ENCODE data around the gene BFAR. TPM values are rescaled to one million over a fixed set of nuclear protein-coding genes. Genes with fewer than 3 reads are reported as not detected.
"Not testable (repeated sequence)": the region's sequence is repeated elsewhere in the genome, so short reads cannot be mapped to it uniquely, and the experiment has no call there.

Gene BFAR
- total and polyA plus RNA-seq, 5 experiments from 2014 or later, result 43.2 to 82.5 (median 48.6) TPM

DNA sequence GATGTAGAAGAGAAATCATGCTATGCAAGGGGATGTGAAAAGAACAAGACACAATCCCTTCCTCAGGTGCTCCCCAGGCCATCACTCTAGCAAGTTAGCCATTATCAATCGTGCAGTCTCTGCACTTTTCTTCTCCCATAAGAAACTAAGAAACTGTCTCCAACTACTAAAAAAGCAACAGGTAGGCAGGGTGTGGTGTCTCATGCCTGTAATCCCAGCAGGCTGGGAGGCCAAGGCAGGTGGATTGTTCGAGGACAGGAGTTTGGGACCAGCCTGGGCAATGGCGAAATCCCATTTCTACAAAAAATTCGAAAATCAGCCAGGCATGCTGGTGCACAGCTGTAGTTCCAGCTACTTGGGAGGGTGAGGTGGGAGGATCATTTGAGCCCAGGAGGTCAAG is 16.5 kb upstream of the BFAR start:
- Mint-ChIP-seq H3K27me3 (no peaks in the 10 kb centered on the region), H3K4me3 (no peak overlapping the region), H3K27ac (peak overlapping the region in 2 of 10 donors; percentile 37 to 40), H3K36me3 (peaks cover 0 to 87% (median 12%) of the 10 kb centered on the region in 3 donors), H3K9me3 (no peaks in the 10 kb centered on the region), H3K4me1 (peaks cover 0 to 9% (median 4%) of the 10 kb centered on the region in 4 donors)
- no peak for DNase-seq
- POLR2A ChIA-PET, result interaction anchor here (1.2 kb wide), 1 partner anchor 12 kb away, joined by 3 read pairs; no protein-coding TSS in a partner anchor
- no peak for ATAC-seq

GRCh38 chr16:14618566-14618965 is 14.2 kb upstream of the BFAR start:
- peak overlapping the region in 1 of 10 donors; percentile 37 for H3K27ac Mint-ChIP-seq
- no peak overlapping the region for H3K4me3 Mint-ChIP-seq
- peaks cover 0 to 91% (median 13%) of the 10 kb centered on the region in 3 donors for H3K36me3 Mint-ChIP-seq
- POLR2A ChIA-PET, result interaction anchor here (1.0 kb wide), 1 partner anchor 11 kb away, joined by 3 read pairs; the partner anchor contains the start of gene PARN
- ATAC-seq (no peak), DNase-seq (no peak)
- no peaks in the 10 kb centered on the region for H3K27me3 Mint-ChIP-seq
- H3K4me1 Mint-ChIP-seq, result peaks cover 0 to 11% (median 4%) of the 10 kb centered on the region in 4 donors
- H3K9me3 Mint-ChIP-seq, result no peaks in the 10 kb centered on the region

GRCh38 chr16:14627078-14627477 is 5.7 kb upstream of the BFAR start:
- Mint-ChIP-seq H3K9me3 (peaks cover 0 to 9% (median 0%) of the 10 kb centered on the region in 9 donors), H3K36me3 (peaks cover 0 to 60% (median 17%) of the 10 kb centered on the region in 3 donors), H3K4me3 (peak overlapping the region in 1 of 10 donors; percentile 10), H3K27me3 (no peaks in the 10 kb centered on the region), H3K27ac (peak overlapping the region in 3 of 10 donors; percentile 43 to 69 (median 48)), H3K4me1 (peaks cover 15 to 47% (median 34%) of the 10 kb centered on the region in 4 donors)
- POLR2A ChIA-PET, result no interaction called here
- ATAC-seq, result no peak
- DNase-seq, result no peak

- Mint-ChIP-seq H3K4me3 (peak overlapping the region; percentile 84 to 98 (median 94)), H3K27me3 (no peaks in the 10 kb centered on the region), H3K9me3 (peaks cover 0 to 9% (median 0%) of the 10 kb centered on the region in 9 donors), H3K4me1 (peaks cover 17 to 55% (median 45%) of the 10 kb centered on the region in 4 donors), H3K27ac (peak overlapping the region; percentile 92 to 99 (median 97)), H3K36me3 (peaks cover 0 to 42% (median 13%) of the 10 kb centered on the region in 3 donors)
- ATAC-seq, result no peak
- POLR2A ChIA-PET, result interaction anchor here (0.8 to 1.4 kb wide), 2 partner anchors 47 to 343 kb away, joined by 3 to 14 read pairs; no protein-coding TSS in a partner anchor
- DNase-seq, result peak in 2 of 10 donors; percentile 6 to 39
These were observed 3.7 kb upstream of the BFAR start for GRCh38 chr16:14628806-14629611.

- DNase-seq (peak in 1 of 10 donors; percentile 22), ATAC-seq (no peak)
- Mint-ChIP-seq H3K36me3 (peaks cover 0 to 36% (median 11%) of the 10 kb centered on the region in 3 donors), H3K27ac (peak overlapping the region; percentile 92 to 99 (median 97)), H3K4me3 (peak overlapping the region; percentile 84 to 98 (median 94)), H3K4me1 (peaks cover 22 to 58% (median 50%) of the 10 kb centered on the region in 4 donors), H3K27me3 (no peaks in the 10 kb centered on the region), H3K9me3 (peaks cover 0 to 9% (median 0%) of the 10 kb centered on the region in 9 donors)
- POLR2A ChIA-PET, result interaction anchor here (0.8 to 1.4 kb wide), 5 partner anchors 8 to 710 kb away, joined by 3 to 14 read pairs (median 3); partner anchors contain the start of gene ERCC4
These were observed 3.2 kb upstream of the BFAR start for GRCh38 chr16:14629612-14629918.

- peaks cover 0 to 9% (median 0%) of the 10 kb centered on the region in 9 donors for H3K9me3 Mint-ChIP-seq
- no peaks in the 10 kb centered on the region for H3K27me3 Mint-ChIP-seq
- DNase-seq (peak; percentile 95 to 98 (median 98)), ATAC-seq (peak; percentile 60 to 64)
- H3K4me1 Mint-ChIP-seq, result peaks cover 25 to 63% (median 56%) of the 10 kb centered on the region in 4 donors
- POLR2A ChIA-PET, result interaction anchor here (0.5 to 1.4 kb wide), 6 partner anchors 8 to 1279 kb away, joined by 3 to 14 read pairs (median 4); partner anchors contain the start of gene ERCC4
- peaks cover 0 to 31% (median 11%) of the 10 kb centered on the region in 3 donors for H3K36me3 Mint-ChIP-seq
- peak within 1 kb of the TSS; percentile 92 to 100 (median 98) for H3K27ac Mint-ChIP-seq
- peak within 1 kb of the TSS; percentile 84 to 99 (median 94) for H3K4me3 Mint-ChIP-seq
These were observed 2.7 kb upstream of the BFAR start, which contains the start of gene PARN for GRCh38 chr16:14629919-14630619. PARN (minus strand) TSS chr16:14630260; CDS start chr16:14630125, 135 bp downstream.

DNA sequence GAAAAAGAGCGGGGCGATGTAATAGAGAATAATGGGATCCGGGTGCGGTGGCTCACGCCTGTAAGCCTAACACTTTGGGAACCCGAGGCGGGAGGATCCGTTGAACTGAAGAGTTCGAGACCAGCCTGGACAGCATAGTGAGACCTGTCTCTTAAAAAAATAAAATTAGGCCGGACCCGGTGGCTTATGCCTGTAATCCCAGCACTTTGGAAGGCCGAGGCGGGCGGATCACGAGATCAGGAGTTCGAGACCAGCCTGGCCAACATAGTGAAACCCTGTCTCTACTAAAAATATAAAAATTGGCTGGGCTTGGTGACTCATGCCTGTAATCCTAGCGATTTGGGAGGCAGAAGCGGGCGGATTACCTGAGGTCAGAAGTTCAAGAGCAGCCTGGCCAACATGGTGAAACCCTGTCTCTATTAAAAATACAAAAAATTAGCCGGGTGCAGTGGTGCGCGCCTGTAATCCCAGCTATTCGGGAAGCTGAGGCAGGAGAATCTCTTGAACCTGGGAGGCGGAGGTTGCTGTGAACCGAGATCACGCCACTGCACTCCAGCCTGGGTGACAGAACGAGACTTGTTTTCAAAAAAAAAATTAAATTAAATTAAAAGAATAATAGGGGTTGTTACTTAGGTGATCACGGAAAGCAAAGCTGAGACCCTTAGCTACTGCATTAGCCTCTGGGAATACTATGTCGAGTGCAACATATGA is 2.0 kb upstream of the BFAR start:
- peaks cover 23 to 68% (median 60%) of the 10 kb centered on the region in 4 donors for H3K4me1 Mint-ChIP-seq
- POLR2A ChIA-PET, result interaction anchor here (0.5 to 1.4 kb wide), 6 partner anchors 9 to 1279 kb away, joined by 3 to 14 read pairs (median 4); partner anchors contain the start of gene ERCC4
- peak overlapping the region; percentile 92 to 100 (median 98) for H3K27ac Mint-ChIP-seq
- H3K36me3 Mint-ChIP-seq, result peaks cover 0 to 24% (median 8%) of the 10 kb centered on the region in 3 donors
- not testable (repeated sequence) for H3K27me3 Mint-ChIP-seq, H3K9me3 Mint-ChIP-seq, ATAC-seq, DNase-seq
- peak overlapping the region; percentile 84 to 100 (median 94) for H3K4me3 Mint-ChIP-seq

DNA sequence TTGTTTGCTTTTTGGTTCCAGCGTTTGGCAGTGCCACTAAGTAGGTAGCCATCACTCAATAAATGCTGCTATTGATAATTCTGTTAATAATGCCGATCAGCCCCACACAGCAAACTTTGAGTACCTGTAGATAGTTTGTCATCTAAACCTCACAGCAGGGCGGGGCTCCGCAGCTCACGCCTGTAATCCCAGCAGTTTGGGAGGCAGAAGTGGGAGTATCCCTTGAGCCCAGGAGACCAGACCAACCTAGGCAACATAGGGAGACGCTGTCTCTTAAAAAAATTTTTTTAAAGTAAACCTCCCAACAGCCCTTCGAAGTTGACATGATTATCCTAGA is 1.6 kb downstream of the BFAR start:
- peak overlapping the region; percentile 32 to 100 (median 98) for H3K27ac Mint-ChIP-seq
- POLR2A ChIA-PET, result no interaction called here
- peaks cover 22 to 73% (median 67%) of the 10 kb centered on the region in 4 donors for H3K4me1 Mint-ChIP-seq
- no peaks in the 10 kb centered on the region for H3K27me3 Mint-ChIP-seq
- peaks cover 0 to 9% (median 0%) of the 10 kb centered on the region in 9 donors for H3K9me3 Mint-ChIP-seq
- peaks cover 0 to 28% (median 0%) of the 10 kb centered on the region in 3 donors for H3K36me3 Mint-ChIP-seq
- no peak for DNase-seq
- no peak for ATAC-seq
- H3K4me3 Mint-ChIP-seq, result peak overlapping the region; percentile 93 to 100 (median 100)

DNA sequence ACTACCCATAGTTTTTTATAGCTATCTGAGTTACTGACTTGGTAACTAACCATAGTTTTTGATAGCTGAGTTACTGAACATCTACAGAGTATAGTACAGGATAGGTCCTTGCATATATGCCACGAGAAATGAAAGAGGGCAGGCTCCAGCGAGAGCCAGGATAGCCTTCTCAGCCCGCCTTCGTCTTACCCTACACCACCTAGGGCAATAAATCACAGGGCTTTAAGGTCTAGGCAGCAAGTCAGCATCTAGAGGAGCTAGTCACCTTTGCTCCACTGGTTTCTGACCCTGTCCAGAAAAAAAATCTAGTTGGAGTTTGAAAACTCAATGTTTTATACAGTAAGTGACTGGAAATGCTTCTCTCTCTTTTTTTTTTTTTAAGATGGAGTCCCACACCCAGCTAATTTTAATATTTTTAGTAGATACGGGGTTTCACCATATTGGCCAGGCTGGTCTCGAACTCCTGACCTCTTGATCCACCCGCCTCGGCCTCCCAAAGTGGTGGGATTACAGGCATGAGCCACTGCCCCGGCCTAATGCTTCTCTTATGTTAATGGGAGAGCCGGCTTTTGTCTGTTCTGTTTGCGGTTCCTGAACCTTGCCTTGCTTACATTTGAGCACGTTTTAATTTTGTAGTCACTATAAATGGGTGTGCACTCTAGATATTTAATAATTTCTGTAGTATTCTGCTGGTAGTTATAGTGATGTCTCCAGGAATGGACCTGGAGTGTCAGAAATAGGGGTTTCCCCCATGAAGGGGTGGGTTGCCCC is 2.8 kb downstream of the BFAR start:
- Mint-ChIP-seq H3K4me1 (peaks cover 21 to 76% (median 71%) of the 10 kb centered on the region in 4 donors), H3K27ac (peak overlapping the region in 8 of 10 donors; percentile 24 to 97 (median 70)), H3K36me3 (peaks cover 0 to 41% (median 2%) of the 10 kb centered on the region in 3 donors), H3K4me3 (peak overlapping the region in 9 of 10 donors; percentile 8 to 100 (median 100)), H3K9me3 (peaks cover 0 to 2% (median 0%) of the 10 kb centered on the region in 9 donors), H3K27me3 (no peaks in the 10 kb centered on the region)
- DNase-seq, result no peak
- ATAC-seq, result no peak
- POLR2A ChIA-PET, result no interaction called here

- peaks cover 0 to 47% (median 3%) of the 10 kb centered on the region in 3 donors for H3K36me3 Mint-ChIP-seq
- not testable (repeated sequence) for H3K27me3 Mint-ChIP-seq
These were observed 3.6 kb downstream of the BFAR start for GRCh38 chr16:14636179-14636950.

DNA sequence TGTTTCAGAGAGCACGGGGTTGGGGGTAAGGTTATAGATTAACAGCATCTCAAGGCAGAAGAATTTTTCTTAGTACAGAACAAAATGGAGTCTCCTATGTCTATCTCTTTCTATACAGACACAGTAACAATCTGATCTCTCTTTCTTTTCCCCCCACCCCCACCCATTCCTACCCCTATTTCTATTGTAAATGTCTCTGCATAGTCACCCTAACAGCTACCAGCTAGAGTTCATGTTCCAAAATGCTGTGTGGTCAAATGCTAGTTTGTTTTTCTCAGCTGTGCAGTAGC is 4.1 kb downstream of the BFAR start:
- Mint-ChIP-seq H3K27ac (peak overlapping the region in 6 of 10 donors; percentile 4 to 74 (median 56)), H3K36me3 (peaks cover 0 to 48% (median 3%) of the 10 kb centered on the region in 3 donors), H3K4me1 (peaks cover 24 to 73% (median 69%) of the 10 kb centered on the region in 4 donors), H3K4me3 (peak overlapping the region in 1 of 10 donors; percentile 2)
- POLR2A ChIA-PET, ATAC-seq, H3K9me3 Mint-ChIP-seq, H3K27me3 Mint-ChIP-seq, DNase-seq: not testable (repeated sequence)

More at GRCh38 chr16:14636179-14636950, 3.6 kb downstream of the BFAR start:
- POLR2A ChIA-PET, H3K9me3 Mint-ChIP-seq, ATAC-seq, DNase-seq: not testable (repeated sequence)
- Mint-ChIP-seq H3K4me3 (peak overlapping the region in 5 of 10 donors; percentile 22 to 69 (median 42)), H3K27ac (peak overlapping the region; percentile 4 to 86 (median 26)), H3K4me1 (peaks cover 23 to 77% (median 74%) of the 10 kb centered on the region in 4 donors)
